Endodermal cell (in vitro differentiated cells): ENCODE measurements around the gene RAB3C. TPM values are rescaled to one million over a fixed set of nuclear protein-coding genes. Genes with fewer than 3 reads are reported as not detected.

Experiments
- DNase-seq: peaks from one replicate; pipeline ENCODE4 v3.0.0-alpha.2; 2017
- H3K27ac ChIP-seq: 2 replicates; pipeline ENCODE4 v1.5.1; 2013; ENCODE audit warnings: mild to moderate bottlenecking, low read depth, low read length, moderate library complexity
- H3K27me3 ChIP-seq: 2 replicates; pipeline ENCODE4 v1.6.1; 2013; ENCODE audit warnings: mild to moderate bottlenecking, low read length, moderate library complexity; ENCODE audit not compliant: insufficient read depth, control insufficient read depth, poor library complexity, severe bottlenecking
- H3K36me3 ChIP-seq: 2 replicates; pipeline ENCODE4 v1.7.0; 2013; ENCODE audit warnings: mild to moderate bottlenecking, low read length, moderate library complexity; ENCODE audit not compliant: control insufficient read depth, insufficient read depth
- H3K4me1 ChIP-seq: one replicate; pipeline ENCODE4 v1.7.0; 2013; ENCODE audit warnings: low read length; ENCODE audit not compliant: control insufficient read depth, insufficient read depth
- H3K4me3 ChIP-seq: 2 replicates; pipeline ENCODE4 v1.5.1; 2013; ENCODE audit warnings: mild to moderate bottlenecking, low read length, moderate library complexity
- H3K9ac ChIP-seq: 2 replicates; pipeline ENCODE4 v1.6.1; 2013; ENCODE audit warnings: mild to moderate bottlenecking, low read length, moderate library complexity; ENCODE audit not compliant: poor library complexity, severe bottlenecking; ENCODE audit errors: extremely low read depth
- H3K9me3 ChIP-seq: 2 replicates; pipeline ENCODE4 v1.6.1; 2013; ENCODE audit warnings: mild to moderate bottlenecking, low read length, moderate library complexity; ENCODE audit not compliant: control insufficient read depth
- H3K27ac Mint-ChIP-seq: 2 replicates; pipeline ENCODE4 v1.8.0; 2020; ENCODE audit warnings: mixed read lengths
- H3K27me3 Mint-ChIP-seq: 2 replicates; pipeline ENCODE4 v1.8.0; 2021; ENCODE audit warnings: mild to moderate bottlenecking, mixed read lengths; ENCODE audit not compliant: insufficient read depth
- H3K36me3 Mint-ChIP-seq: 2 replicates; pipeline ENCODE4 v1.8.0; 2020; ENCODE audit warnings: low read depth, mixed read lengths
- H3K4me1 Mint-ChIP-seq: 2 replicates; pipeline ENCODE4 v1.8.0; 2020; ENCODE audit warnings: mixed read lengths
- H3K4me3 Mint-ChIP-seq: 2 replicates; pipeline ENCODE4 v1.8.0; 2020; ENCODE audit warnings: mild to moderate bottlenecking, moderate library complexity, mixed read lengths
- H3K9me3 Mint-ChIP-seq: 2 replicates; pipeline ENCODE4 v1.8.0; 2020; ENCODE audit warnings: mild to moderate bottlenecking, mixed read lengths
- WGBS, 2 experiments: methylation state at CpG; one replicate each; pipeline versions ENCODE4 v1.1.5 to v1.1.7; 2013; ENCODE audit warnings: missing lambda C conversion rate in 2 of 2, mixed read lengths in 1 of 2; ENCODE audit not compliant: insufficient coverage in 1 of 2, insufficient read length in 1 of 2; 5-methylcytosine and 5-hydroxymethylcytosine counted together
- total RNA-seq, 2 donors: library from RNA; stranded (reverse); fragmentation: NEBNext Ultra II Directional in 1 of 2; extraction: Animal tissue kit (Norgen Biotek cat#: 25700) in 1 of 2; gene quantifications; 2 replicates in 1 of 2; 3 replicates in 1 of 2; pipeline ENCODE4 v1.2.1, GENCODE V29; 2021
- TF ChIP-seq, protein P1 (sequence below): fragments of 200-600 bp; sonication (generic); conservative IDR thresholded peaks from 2 replicates; pipeline ENCODE4 v1.5.0; 2021; ENCODE audit warnings: antibody characterized with exemption, mild to moderate bottlenecking

The RAB3C gene
- total RNA-seq, 2 donors from 2014 or later = 5.8 to 15.1 TPM

DNA sequence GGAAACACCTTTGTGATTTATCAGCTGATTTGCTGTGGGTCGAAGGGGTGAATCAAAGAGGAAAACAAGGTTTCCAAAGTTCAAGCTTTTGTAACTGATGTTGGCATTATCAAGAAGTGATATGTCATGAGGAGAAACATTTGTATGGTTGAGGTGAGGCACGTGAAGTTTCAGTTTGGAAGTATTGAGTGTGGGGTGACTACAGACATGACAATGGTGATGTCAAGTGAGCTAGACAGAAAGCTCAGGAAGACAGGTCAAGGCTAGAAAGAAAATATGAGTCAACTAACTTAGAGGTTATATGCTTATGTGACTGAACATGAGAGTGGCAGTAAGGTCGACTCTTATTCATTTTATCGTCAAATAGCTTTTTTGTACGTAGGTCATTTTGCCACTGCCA is 99.1 kb downstream of the RAB3C start:
- no peak overlapping the region for H3K4me3 ChIP-seq
- no peaks in the 10 kb centered on the region for H3K9me3 ChIP-seq
- H3K9me3 Mint-ChIP-seq = no peaks in the 10 kb centered on the region
- no peak overlapping the region for H3K27ac Mint-ChIP-seq
- no peak for DNase-seq
- H3K4me1 ChIP-seq = no peaks in the 10 kb centered on the region
- WGBS, 2 experiments = 95 to 100% methylated on average over 5 of the region's 5 CpGs
- H3K27me3 ChIP-seq = no peaks in the 10 kb centered on the region
- H3K27me3 Mint-ChIP-seq = no peaks in the 10 kb centered on the region
- TF ChIP-seq, protein P1, sequence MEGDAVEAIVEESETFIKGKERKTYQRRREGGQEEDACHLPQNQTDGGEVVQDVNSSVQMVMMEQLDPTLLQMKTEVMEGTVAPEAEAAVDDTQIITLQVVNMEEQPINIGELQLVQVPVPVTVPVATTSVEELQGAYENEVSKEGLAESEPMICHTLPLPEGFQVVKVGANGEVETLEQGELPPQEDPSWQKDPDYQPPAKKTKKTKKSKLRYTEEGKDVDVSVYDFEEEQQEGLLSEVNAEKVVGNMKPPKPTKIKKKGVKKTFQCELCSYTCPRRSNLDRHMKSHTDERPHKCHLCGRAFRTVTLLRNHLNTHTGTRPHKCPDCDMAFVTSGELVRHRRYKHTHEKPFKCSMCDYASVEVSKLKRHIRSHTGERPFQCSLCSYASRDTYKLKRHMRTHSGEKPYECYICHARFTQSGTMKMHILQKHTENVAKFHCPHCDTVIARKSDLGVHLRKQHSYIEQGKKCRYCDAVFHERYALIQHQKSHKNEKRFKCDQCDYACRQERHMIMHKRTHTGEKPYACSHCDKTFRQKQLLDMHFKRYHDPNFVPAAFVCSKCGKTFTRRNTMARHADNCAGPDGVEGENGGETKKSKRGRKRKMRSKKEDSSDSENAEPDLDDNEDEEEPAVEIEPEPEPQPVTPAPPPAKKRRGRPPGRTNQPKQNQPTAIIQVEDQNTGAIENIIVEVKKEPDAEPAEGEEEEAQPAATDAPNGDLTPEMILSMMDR = no peak
- no peaks in the 10 kb centered on the region for H3K36me3 Mint-ChIP-seq
- H3K4me1 Mint-ChIP-seq = peaks cover 10% of the 10 kb centered on the region
- H3K4me3 Mint-ChIP-seq = no peak overlapping the region
- no peaks in the 10 kb centered on the region for H3K36me3 ChIP-seq
- H3K27ac ChIP-seq = no peak overlapping the region
- H3K9ac ChIP-seq = no peak overlapping the region

DNA sequence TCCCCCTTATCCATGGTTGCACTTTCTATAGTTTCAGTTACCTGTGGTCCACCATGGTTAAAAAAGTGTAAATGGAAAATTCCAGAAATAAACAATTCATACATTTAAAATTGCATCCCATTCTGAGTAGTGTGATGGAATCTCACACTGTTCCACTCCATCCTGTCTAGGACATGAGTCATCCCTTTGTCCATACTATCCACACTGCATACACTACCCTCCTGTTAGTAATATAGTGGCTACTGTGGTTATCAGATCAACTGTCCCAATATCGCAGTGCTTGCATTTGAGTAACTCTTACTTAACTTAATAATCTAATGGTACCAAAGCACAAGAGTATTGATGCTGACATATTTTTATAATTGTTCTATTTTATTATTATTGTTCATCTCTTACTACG is 100.7 kb downstream of the RAB3C start:
- Histone ChIP-seq H3K4me1 (no peaks in the 10 kb centered on the region), H3K9me3 (no peaks in the 10 kb centered on the region), H3K27me3 (no peaks in the 10 kb centered on the region), H3K9ac (no peak overlapping the region), H3K36me3 (no peaks in the 10 kb centered on the region), H3K4me3 (no peak overlapping the region), H3K27ac (no peak overlapping the region)
- TF ChIP-seq, protein P1 = no peak
- Mint-ChIP-seq H3K4me1 (peaks cover 10% of the 10 kb centered on the region), H3K4me3 (no peak overlapping the region), H3K36me3 (no peaks in the 10 kb centered on the region), H3K27ac (no peak overlapping the region), H3K9me3 (no peaks in the 10 kb centered on the region), H3K27me3 (no peaks in the 10 kb centered on the region)
- no peak for DNase-seq
- 92% methylated on average over 2 of the region's 2 CpGs; no CpG with 5 or more reads in 1 of the 2 experiments for WGBS, 2 experiments

DNA sequence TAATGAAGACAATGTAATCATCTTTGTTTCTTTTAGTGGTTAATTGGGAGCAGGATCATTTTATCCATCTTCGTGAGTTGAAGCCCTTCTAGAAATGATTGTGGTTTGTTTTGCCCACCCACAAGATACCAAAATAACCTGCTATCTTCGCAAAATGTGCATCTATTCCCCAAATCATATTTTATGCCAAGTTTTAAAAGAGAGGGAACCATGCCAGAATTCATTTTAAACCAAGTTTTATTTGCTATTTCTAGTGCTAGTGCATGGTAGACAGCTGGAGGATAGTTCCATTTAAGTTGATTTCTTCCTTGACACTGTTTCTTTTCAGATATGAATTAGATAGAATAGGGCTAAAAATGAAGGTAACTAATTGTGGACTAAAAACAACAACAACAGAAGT is 104.2 kb downstream of the RAB3C start:
- Mint-ChIP-seq H3K9me3 (no peaks in the 10 kb centered on the region), H3K27ac (no peak overlapping the region), H3K4me3 (no peak overlapping the region), H3K36me3 (no peaks in the 10 kb centered on the region), H3K4me1 (no peaks in the 10 kb centered on the region), H3K27me3 (no peaks in the 10 kb centered on the region)
- no peak for DNase-seq
- Histone ChIP-seq H3K9ac (no peak overlapping the region), H3K4me3 (no peak overlapping the region), H3K27ac (no peak overlapping the region), H3K9me3 (no peaks in the 10 kb centered on the region), H3K27me3 (no peaks in the 10 kb centered on the region), H3K36me3 (no peaks in the 10 kb centered on the region), H3K4me1 (no peaks in the 10 kb centered on the region)
- WGBS, 2 experiments = 86 to 94% methylated on average over 2 of the region's 2 CpGs
- TF ChIP-seq, protein P1 = no peak
